RWPE2 (cell line): ENCODE results near the gene ZNF808.
A peak's percentile ranks its signal among the peaks of the same experiment; 100 is the strongest.
"Not testable (repeated sequence)": the region's sequence is repeated elsewhere in the genome, so short reads cannot be mapped to it uniquely, and the experiment has no call there.

ENCODE experiments used
- ATAC-seq: fragments of 200-7000 bp; cut with Tn5 transposase; 3 replicates; pipeline ENCODE4 v1.9.1; 2021; ENCODE audit warnings: low read depth
- DNase-seq: peaks from one replicate; pipeline ENCODE4 v3.0.0-alpha.2; 2020; ENCODE audit warnings: low spot score
- H3K27ac ChIP-seq: fragments of 450-650 bp; 2 replicates; pipeline ENCODE4 v1.5.1; 2017; ENCODE audit warnings: mild to moderate bottlenecking; ENCODE audit not compliant: poor library complexity, severe bottlenecking
- H3K27me3 ChIP-seq: fragments of 250-450 bp; sonication (Bioruptor Pico); 2 replicates; pipeline ENCODE4 v1.5.1; 2021; ENCODE audit warnings: mild to moderate bottlenecking, moderate library complexity; ENCODE audit not compliant: insufficient read depth, poor library complexity, severe bottlenecking
- H3K36me3 ChIP-seq: fragments of 250-450 bp; sonication (Bioruptor Pico); 2 replicates; pipeline ENCODE4 v1.5.1; 2020; ENCODE audit warnings: low read depth, mild to moderate bottlenecking, moderate library complexity
- H3K4me1 ChIP-seq: fragments of 250-450 bp; sonication (Bioruptor Pico); 2 replicates; pipeline ENCODE4 v1.5.1; 2021; ENCODE audit warnings: mild to moderate bottlenecking, moderate library complexity; ENCODE audit not compliant: insufficient read depth, poor library complexity, severe bottlenecking
- H3K4me3 ChIP-seq: fragments of 250-450 bp; sonication (Bioruptor Pico); 2 replicates; pipeline ENCODE4 v1.5.1; 2021; ENCODE audit warnings: mild to moderate bottlenecking, moderate library complexity; ENCODE audit not compliant: severe bottlenecking
- H3K9me3 ChIP-seq: fragments of 250-450 bp; sonication (Bioruptor Pico); 2 replicates; pipeline ENCODE4 v1.5.1; 2021; ENCODE audit warnings: mild to moderate bottlenecking, moderate library complexity; ENCODE audit not compliant: severe bottlenecking
- CTCF ChIP-seq: fragments of 450-650 bp; IDR thresholded peaks from one replicate; pipeline ENCODE4 v1.5.1; 2017; ENCODE audit warnings: mild to moderate bottlenecking, moderate library complexity; ENCODE audit not compliant: poor library complexity, severe bottlenecking

ZNF808 gene

GRCh38 chr19:52599241-52599640 is 71.8 kb downstream of the ZNF808 start:
- no peak overlapping the region for H3K27ac ChIP-seq
- ATAC-seq, result no peak
- TF ChIP-seq CTCF, result no peak
- no peak overlapping the region for H3K4me3 ChIP-seq
- H3K27me3 ChIP-seq, result no peaks in the 10 kb centered on the region
- no peak for DNase-seq
- no peaks in the 10 kb centered on the region for H3K4me1 ChIP-seq
- H3K36me3 ChIP-seq, result peaks cover 3% of the 10 kb centered on the region
- H3K9me3 ChIP-seq, result peaks cover 3% of the 10 kb centered on the region

GRCh38 chr19:52600639-52601024 is 73.2 kb downstream of the ZNF808 start:
- DNase-seq, result no peak
- no peaks in the 10 kb centered on the region for H3K27me3 ChIP-seq
- peak overlapping the region; percentile 54 for H3K4me3 ChIP-seq
- no peaks in the 10 kb centered on the region for H3K4me1 ChIP-seq
- peak overlapping the region; percentile 53 for H3K27ac ChIP-seq
- no peak for TF ChIP-seq CTCF
- no peaks in the 10 kb centered on the region; the same call in 1 of the 2 replicates for H3K36me3 ChIP-seq
- no peaks in the 10 kb centered on the region for H3K9me3 ChIP-seq
- ATAC-seq, result peak; percentile 13; the same call in 1 of the 3 replicates

GRCh38 chr19:52601025-52601973 is 73.8 kb downstream of the ZNF808 start:
- Histone ChIP-seq H3K9me3 (no peaks in the 10 kb centered on the region), H3K36me3 (no peaks in the 10 kb centered on the region; the same call in 1 of the 2 replicates), H3K4me3 (peak overlapping the region; percentile 54), H3K27ac (peak overlapping the region; percentile 53), H3K27me3 (no peaks in the 10 kb centered on the region), H3K4me1 (no peaks in the 10 kb centered on the region)
- DNase-seq (peak; percentile 93), ATAC-seq (peak; percentile 97)
- no peak for TF ChIP-seq CTCF

GRCh38 chr19:52601974-52602366 is 74.5 kb downstream of the ZNF808 start:
- Histone ChIP-seq H3K4me3 (peak overlapping the region; percentile 54), H3K27ac (peak overlapping the region; percentile 53)
- H3K9me3 ChIP-seq, DNase-seq, H3K36me3 ChIP-seq, ATAC-seq, H3K27me3 ChIP-seq, H3K4me1 ChIP-seq: not testable (repeated sequence)

GRCh38 chr19:52602941-52603340 is 75.5 kb downstream of the ZNF808 start:
- ATAC-seq (no peak), DNase-seq (no peak)
- no peak overlapping the region for H3K4me3 ChIP-seq
- no peaks in the 10 kb centered on the region for H3K27me3 ChIP-seq
- no peaks in the 10 kb centered on the region for H3K36me3 ChIP-seq
- no peak for TF ChIP-seq CTCF
- no peaks in the 10 kb centered on the region for H3K4me1 ChIP-seq
- no peaks in the 10 kb centered on the region for H3K9me3 ChIP-seq
- H3K27ac ChIP-seq, result no peak overlapping the region
